Hepatocyte (in vitro differentiated cells): ENCODE data around the gene GOSR1.

Experiments used
- CTCF ChIP-seq: fragments of 200-600 bp; sonication (generic); IDR thresholded peaks from 2 replicates; pipeline ENCODE4 v1.5.1; 2016; ENCODE audit warnings: antibody characterized with exemption, mild to moderate bottlenecking; ENCODE audit not compliant: poor library complexity
- EZH2 ChIP-seq: fragments of 200-600 bp; sonication (generic); IDR thresholded peaks from 2 replicates; pipeline ENCODE4 v1.6.1; 2016; ENCODE audit warnings: antibody characterized with exemption, mild to moderate bottlenecking, borderline replicate concordance
- EZH2phosphoT487 ChIP-seq: fragments of 200-600 bp; sonication (generic); IDR thresholded peaks from one replicate; pipeline ENCODE4 v1.6.1; 2018; ENCODE audit warnings: antibody characterized with exemption, mild to moderate bottlenecking, low read depth, moderate library complexity; ENCODE audit not compliant: unreplicated experiment, severe bottlenecking

- TF ChIP-seq CTCF (no peak), EZH2 (no peak), EZH2phosphoT487 (no peak)
These were observed 18.8 kb upstream of the GOSR1 start for GRCh38 chr17:30458371-30458770.
